NCI-H526 treated with DMSO at 0.1 percent for 48 hours (cell line): ENCODE data around the gene DNAJB7.
A peak's percentile ranks its signal among the peaks of the same experiment; 100 is the strongest.
"Not testable (repeated sequence)": the region's sequence is repeated elsewhere in the genome, so short reads cannot be mapped to it uniquely, and the experiment has no call there.

Experiments
- DNase-seq: peaks from one replicate; lab custom pipeline; 2025; lab: John Stamatoyannopoulos, UW

Gene DNAJB7

GRCh38 chr22:40844951-40845350, 17.0 kb downstream of the DNAJB7 start:
- no peak for DNase-seq

GRCh38 chr22:40838486-40838885, 23.4 kb downstream of the DNAJB7 start:
- DNase-seq = no peak

GRCh38 chr22:40834619-40835018, 27.3 kb downstream of the DNAJB7 start:
- no peak for DNase-seq

GRCh38 chr22:40829131-40829530, 32.8 kb downstream of the DNAJB7 start:
- no peak for DNase-seq

- DNase-seq = no peak
Measured at GRCh38 chr22:40826984-40827741, 34.8 kb downstream of the DNAJB7 start.

- DNase-seq = not testable (repeated sequence)
Measured at GRCh38 chr22:40826292-40826691, 35.6 kb downstream of the DNAJB7 start.

GRCh38 chr22:40823426-40823825, 38.5 kb downstream of the DNAJB7 start:
- no peak for DNase-seq

- no peak for DNase-seq
Measured at GRCh38 chr22:40819599-40820140, 42.2 kb downstream of the DNAJB7 start.

- DNase-seq = peak; percentile 69
Measured at GRCh38 chr22:40818747-40819598, 42.9 kb downstream of the DNAJB7 start, which contains the start of gene SLC25A17. SLC25A17 (minus strand) TSS chr22:40819346; CDS start chr22:40819248, 98 bp downstream.

GRCh38 chr22:40818192-40818746, 43.6 kb downstream of the DNAJB7 start:
- no peak for DNase-seq

- DNase-seq = no peak
Measured at GRCh38 chr22:40817737-40818136, 44.2 kb downstream of the DNAJB7 start.

GRCh38 chr22:40813912-40814315, 48.0 kb downstream of the DNAJB7 start:
- DNase-seq = no peak
